Lung (tissue), 12 donors: Measurements from ENCODE around the gene TLE5. TPM values are rescaled to one million over a fixed set of nuclear protein-coding genes. Genes with fewer than 3 reads are reported as not detected.

Experiments used
- ATAC-seq: fragments of 200-7000 bp; cut with Tn5 transposase; one replicate; pipeline ENCODE4 v1.9.1; 2020; ENCODE audit warnings: moderate number of reproducible peaks; ENCODE audit not compliant: insufficient read depth, low FRiP score
- DNase-seq, 3 donors: peaks; one replicate each; pipeline ENCODE4 v3.0.0-alpha.2; 2013 to 2017
- H3K27ac ChIP-seq, 2 donors: one replicate each; pipeline ENCODE4 v1.5.1; 2013; ENCODE audit warnings: mild to moderate bottlenecking in 2 of 2, moderate library complexity in 2 of 2, control low read depth in 1 of 2, inconsistent platforms in 1 of 2, low read depth in 1 of 2, low read length in 1 of 2
- H3K27me3 ChIP-seq, 3 donors: one replicate each; pipeline ENCODE4 v1.5.1; 2013; ENCODE audit warnings: low read length in 2 of 3; ENCODE audit not compliant: control insufficient read depth in 3 of 3, insufficient read depth in 3 of 3
- H3K36me3 ChIP-seq, 4 donors: one replicate each; pipeline ENCODE4 v1.5.1; 2013; ENCODE audit warnings: low read length in 4 of 4, mild to moderate bottlenecking in 1 of 4, moderate library complexity in 1 of 4; ENCODE audit not compliant: control insufficient read depth in 4 of 4, insufficient read depth in 4 of 4
- H3K4me1 ChIP-seq, 5 donors: one replicate each; pipeline ENCODE4 v1.5.1; 2013; ENCODE audit warnings: low read length in 5 of 5, mild to moderate bottlenecking in 2 of 5, moderate library complexity in 1 of 5; ENCODE audit not compliant: control insufficient read depth in 5 of 5, insufficient read depth in 5 of 5
- H3K4me3 ChIP-seq: one replicate; pipeline ENCODE4 v1.5.1; 2013; ENCODE audit warnings: mild to moderate bottlenecking, control low read depth, moderate library complexity
- H3K9ac ChIP-seq, 2 donors: one replicate each; pipeline ENCODE4 v1.5.1; 2013; ENCODE audit warnings: low read length in 2 of 2, control low read depth in 1 of 2; ENCODE audit not compliant: insufficient read depth in 1 of 2
- H3K9me3 ChIP-seq, 4 donors: one replicate each; pipeline ENCODE4 v1.5.1; 2013; ENCODE audit warnings: low read length in 3 of 4, mild to moderate bottlenecking in 1 of 4, moderate library complexity in 1 of 4; ENCODE audit not compliant: control insufficient read depth in 4 of 4, insufficient read depth in 3 of 4
- WGBS, 2 donors: extraction: QIAGEN DNeasy Blood & Tissue Kit; methylation state at CpG; one replicate each; pipeline ENCODE4 v1.1.7; 2013; 5-methylcytosine and 5-hydroxymethylcytosine counted together
- polyA plus RNA-seq, 2 donors: library from polyadenylated mRNA; stranded (reverse); fragments of 200-250 nt; gene quantifications; one replicate each; pipeline ENCODE4 v1.2.1, GENCODE V29; 2013
- total RNA-seq, 2 donors: library from RNA; depleted of rRNA in 1 of 2; stranded (reverse); fragments of >200 nt in 1 of 2; gene quantifications; one replicate each; pipeline ENCODE4 v1.2.1, GENCODE V29; 2014 to 2021
- TF ChIP-seq, protein P1 (sequence below): IDR thresholded peaks from 2 replicates; pipeline ENCODE4 v1.5.1; 2012; ENCODE audit warnings: mild to moderate bottlenecking; ENCODE audit errors: control extremely low read depth, extremely low read depth
- donor health status: control.
- donor health status: control.
- donor health status: Bipolar disorder and iron deficiency.
- donor health status: healthy.
- donor health status: DM: yes; HTN: yes; CAD: no.

The TLE5 gene
- total and polyA plus RNA-seq, 4 donors = 179 to 797 (median 410) TPM

DNA sequence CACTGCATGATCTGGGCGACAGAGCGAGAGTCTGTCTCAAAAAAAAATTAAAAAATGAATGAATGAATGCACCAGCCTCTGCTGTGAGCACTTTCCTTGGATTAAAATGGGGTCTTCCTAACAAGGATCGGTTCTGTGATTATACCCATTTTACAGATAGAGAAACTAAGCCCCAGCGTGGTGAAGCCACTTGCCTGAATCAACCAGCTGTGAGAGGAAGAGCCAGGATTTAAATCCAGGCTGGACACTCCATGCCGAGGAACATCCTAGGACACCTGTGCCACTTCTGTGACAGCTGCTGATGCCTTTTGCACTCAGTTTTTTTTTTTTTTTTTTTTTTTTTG is 14.1 kb downstream of the TLE5 start:
- WGBS, 2 donors = 85 to 87% methylated on average over 5 of the region's 5 CpGs
- no peak overlapping the region for H3K4me3 ChIP-seq
- ATAC-seq = no peak

GRCh38 chr19:3047496-3048189 is 14.7 kb downstream of the TLE5 start:
- Histone ChIP-seq H3K27ac (no peak overlapping the region), H3K9me3 (no peaks in the 10 kb centered on the region), H3K27me3 (no peaks in the 10 kb centered on the region), H3K4me1 (peaks cover 0 to 22% (median 3%) of the 10 kb centered on the region in 5 donors), H3K4me3 (no peak overlapping the region), H3K9ac (peak overlapping the region in 1 of 2 donors; percentile 74), H3K36me3 (no peaks in the 10 kb centered on the region)
- ATAC-seq (peak; percentile 10), DNase-seq (peak; percentile 92 to 97 (median 96))
- WGBS, 2 donors = 11 to 13% methylated on average over 28 of the region's 28 CpGs
- TF ChIP-seq, protein P1, sequence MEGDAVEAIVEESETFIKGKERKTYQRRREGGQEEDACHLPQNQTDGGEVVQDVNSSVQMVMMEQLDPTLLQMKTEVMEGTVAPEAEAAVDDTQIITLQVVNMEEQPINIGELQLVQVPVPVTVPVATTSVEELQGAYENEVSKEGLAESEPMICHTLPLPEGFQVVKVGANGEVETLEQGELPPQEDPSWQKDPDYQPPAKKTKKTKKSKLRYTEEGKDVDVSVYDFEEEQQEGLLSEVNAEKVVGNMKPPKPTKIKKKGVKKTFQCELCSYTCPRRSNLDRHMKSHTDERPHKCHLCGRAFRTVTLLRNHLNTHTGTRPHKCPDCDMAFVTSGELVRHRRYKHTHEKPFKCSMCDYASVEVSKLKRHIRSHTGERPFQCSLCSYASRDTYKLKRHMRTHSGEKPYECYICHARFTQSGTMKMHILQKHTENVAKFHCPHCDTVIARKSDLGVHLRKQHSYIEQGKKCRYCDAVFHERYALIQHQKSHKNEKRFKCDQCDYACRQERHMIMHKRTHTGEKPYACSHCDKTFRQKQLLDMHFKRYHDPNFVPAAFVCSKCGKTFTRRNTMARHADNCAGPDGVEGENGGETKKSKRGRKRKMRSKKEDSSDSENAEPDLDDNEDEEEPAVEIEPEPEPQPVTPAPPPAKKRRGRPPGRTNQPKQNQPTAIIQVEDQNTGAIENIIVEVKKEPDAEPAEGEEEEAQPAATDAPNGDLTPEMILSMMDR = no peak

More for the DNA sequence above, 14.1 kb downstream of the TLE5 start:
- Histone ChIP-seq H3K9ac (no peak overlapping the region), H3K9me3 (no peaks in the 10 kb centered on the region), H3K4me1 (peaks cover 0 to 17% (median 0%) of the 10 kb centered on the region in 5 donors), H3K36me3 (peaks cover 0 to 2% (median 0%) of the 10 kb centered on the region in 4 donors), H3K27me3 (no peaks in the 10 kb centered on the region), H3K27ac (no peak overlapping the region)
- TF ChIP-seq, protein P1 = no peak
- no peak for DNase-seq

DNA sequence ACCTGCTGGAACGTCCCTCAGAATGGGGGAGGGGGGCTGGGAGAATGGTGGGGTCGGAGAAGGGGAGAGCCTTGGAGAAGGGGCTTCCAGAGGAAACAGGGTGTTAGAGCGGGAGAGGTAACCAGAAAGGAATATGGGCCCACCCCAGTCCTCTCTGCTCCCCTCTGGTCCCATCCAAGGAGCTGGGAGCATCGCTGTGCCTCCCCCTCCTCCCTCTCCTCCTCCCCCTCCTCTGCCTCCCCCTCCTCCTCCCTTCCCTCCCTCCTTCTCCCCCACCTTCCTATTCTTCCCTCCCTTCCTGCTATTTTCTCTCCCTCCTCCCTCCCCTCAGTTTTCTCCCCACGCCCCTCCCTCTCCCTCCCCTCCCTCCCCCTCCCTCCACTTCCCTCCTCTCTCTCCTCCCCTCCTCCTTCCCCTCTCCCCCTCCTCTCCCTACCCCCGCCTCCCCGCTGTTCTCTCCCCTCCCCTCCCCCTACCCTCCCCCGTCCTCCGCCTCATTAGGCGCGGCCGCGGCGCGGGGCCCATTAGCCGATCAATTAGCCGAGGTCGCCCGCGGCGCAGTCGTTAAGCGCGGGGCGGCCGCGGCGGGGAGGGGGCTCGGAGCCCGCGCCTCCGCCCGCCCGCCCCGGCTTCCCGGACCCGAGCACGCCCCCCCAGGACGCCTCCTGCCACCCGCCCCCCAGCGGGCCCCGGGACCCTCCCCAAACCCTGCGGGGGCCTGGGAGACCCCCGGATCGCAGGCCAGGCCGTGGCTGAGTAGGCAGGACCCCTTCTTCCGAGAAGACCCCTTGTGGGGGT is 15.4 kb downstream of the TLE5 start:
- H3K4me3 ChIP-seq = no peak overlapping the region
- H3K27me3 ChIP-seq = no peaks in the 10 kb centered on the region
- peak overlapping the region in 1 of 2 donors; percentile 74 for H3K9ac ChIP-seq
- no peaks in the 10 kb centered on the region for H3K36me3 ChIP-seq
- DNase-seq (peak; percentile 82 to 96 (median 88)), ATAC-seq (no peak)
- H3K4me1 ChIP-seq = peaks cover 0 to 25% (median 3%) of the 10 kb centered on the region in 5 donors
- H3K9me3 ChIP-seq = no peaks in the 10 kb centered on the region
- TF ChIP-seq, protein P1 = no peak
- H3K27ac ChIP-seq = peak overlapping the region in 1 of 2 donors; percentile 26
- 3% methylated on average over 43 to 47 of the region's 47 CpGs for WGBS, 2 donors
